GM10266 (cell line): ENCODE measurements around the gene CFAP91.

Source experiments
- DNase-seq: peaks from one replicate; pipeline ENCODE4 v3.0.0; 2012; ENCODE audit errors: extremely low spot score
- TF ChIP-seq, protein P1 (sequence below): IDR thresholded peaks from 2 replicates; pipeline ENCODE4 v1.5.1; 2012; ENCODE audit warnings: mild to moderate bottlenecking, low read depth; ENCODE audit not compliant: control insufficient read depth, insufficient read depth; ENCODE audit errors: missing control alignments

The CFAP91 gene

DNA sequence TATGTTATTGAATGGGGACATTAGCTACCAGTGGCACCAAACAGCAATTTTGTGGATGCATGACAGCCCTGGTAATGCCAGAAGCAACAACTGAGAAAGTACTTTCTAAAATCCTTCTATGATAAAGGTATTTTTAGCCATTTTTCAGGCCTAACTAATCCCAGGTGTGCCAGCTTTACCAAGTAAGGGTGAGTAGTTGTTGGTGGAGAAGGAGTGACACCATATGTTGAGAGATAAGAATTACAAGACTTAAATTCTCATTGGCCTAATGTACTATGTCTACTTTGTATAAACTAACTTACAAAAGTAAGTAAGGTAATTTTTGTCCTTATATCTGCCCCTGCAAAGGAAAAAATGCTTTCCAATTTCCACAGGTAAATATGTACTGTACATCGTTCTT is 21.5 kb upstream of the CFAP91 start:
- TF ChIP-seq, protein P1, sequence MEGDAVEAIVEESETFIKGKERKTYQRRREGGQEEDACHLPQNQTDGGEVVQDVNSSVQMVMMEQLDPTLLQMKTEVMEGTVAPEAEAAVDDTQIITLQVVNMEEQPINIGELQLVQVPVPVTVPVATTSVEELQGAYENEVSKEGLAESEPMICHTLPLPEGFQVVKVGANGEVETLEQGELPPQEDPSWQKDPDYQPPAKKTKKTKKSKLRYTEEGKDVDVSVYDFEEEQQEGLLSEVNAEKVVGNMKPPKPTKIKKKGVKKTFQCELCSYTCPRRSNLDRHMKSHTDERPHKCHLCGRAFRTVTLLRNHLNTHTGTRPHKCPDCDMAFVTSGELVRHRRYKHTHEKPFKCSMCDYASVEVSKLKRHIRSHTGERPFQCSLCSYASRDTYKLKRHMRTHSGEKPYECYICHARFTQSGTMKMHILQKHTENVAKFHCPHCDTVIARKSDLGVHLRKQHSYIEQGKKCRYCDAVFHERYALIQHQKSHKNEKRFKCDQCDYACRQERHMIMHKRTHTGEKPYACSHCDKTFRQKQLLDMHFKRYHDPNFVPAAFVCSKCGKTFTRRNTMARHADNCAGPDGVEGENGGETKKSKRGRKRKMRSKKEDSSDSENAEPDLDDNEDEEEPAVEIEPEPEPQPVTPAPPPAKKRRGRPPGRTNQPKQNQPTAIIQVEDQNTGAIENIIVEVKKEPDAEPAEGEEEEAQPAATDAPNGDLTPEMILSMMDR, result peak; percentile 52
- DNase-seq, result peak; percentile 48

DNA sequence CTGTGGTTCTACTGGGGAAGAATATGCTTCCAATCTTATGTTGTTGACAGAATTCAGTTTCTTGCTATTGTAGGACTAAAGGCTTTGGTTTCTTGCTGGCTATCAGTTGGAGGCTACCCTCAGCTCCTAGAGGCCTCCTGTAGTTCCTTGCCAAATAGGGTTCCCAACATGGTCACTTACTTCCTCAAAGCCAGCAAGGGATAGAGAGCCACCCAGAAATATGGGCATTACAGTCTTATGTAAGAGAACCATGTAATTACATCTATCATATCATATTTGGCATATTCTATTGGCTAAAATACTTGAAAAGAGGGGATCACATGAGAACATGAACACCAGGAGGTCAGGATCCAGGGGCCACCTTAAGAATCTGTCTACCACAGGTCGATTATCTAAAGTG is 19.4 kb upstream of the CFAP91 start:
- TF ChIP-seq, protein P1, result no peak
- no peak for DNase-seq

DNA sequence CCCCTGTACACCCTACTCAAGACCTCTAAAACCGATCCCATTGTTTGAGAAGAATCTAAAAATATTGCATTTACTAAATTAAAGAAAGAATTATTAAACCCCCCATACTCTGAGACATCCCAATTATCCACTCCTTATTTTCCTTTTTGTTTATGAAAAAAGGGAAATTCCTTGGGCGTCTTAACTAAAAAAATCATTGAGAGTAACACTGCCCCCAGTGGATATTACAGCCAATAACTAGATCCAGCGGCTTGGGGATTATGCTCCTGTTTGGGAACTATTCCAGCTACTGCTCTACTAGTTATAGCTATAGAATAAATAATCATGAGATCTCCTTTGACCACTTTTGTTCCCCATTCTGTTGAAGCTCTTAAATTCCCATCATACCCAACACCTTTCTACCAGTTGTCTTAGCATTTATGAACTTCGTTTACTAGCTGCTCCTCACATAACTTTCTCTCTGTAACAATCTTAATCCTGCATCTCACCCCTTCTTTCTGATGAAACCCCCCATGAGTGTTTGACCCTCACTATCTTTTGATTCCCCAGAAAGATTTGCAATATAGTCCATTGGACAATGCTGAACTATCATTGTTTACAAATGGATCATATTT is 12.7 kb upstream of the CFAP91 start:
- TF ChIP-seq, protein P1, result peak; percentile 21

DNA sequence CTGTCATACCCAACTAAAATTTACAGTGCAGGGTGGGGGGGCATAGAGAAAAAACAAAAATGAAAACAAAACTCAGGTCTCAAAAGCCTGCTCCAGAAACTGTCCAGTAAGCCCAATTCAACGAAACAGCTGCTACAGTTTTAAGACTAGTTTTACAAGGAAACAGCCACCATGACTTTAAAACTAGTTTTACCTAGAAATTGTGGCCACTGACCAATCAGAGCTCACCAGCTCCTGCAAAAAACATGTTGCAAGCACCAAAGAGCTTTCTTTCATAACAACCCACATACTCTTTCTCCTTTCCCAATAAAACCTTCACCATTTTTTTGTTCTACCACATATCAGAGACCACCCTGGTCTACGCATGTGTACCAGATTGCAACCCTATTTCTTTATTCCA is 7.3 kb upstream of the CFAP91 start:
- DNase-seq, result no peak
- TF ChIP-seq, protein P1, result no peak

More for the DNA sequence above, 12.7 kb upstream of the CFAP91 start:
- no peak for DNase-seq

DNA sequence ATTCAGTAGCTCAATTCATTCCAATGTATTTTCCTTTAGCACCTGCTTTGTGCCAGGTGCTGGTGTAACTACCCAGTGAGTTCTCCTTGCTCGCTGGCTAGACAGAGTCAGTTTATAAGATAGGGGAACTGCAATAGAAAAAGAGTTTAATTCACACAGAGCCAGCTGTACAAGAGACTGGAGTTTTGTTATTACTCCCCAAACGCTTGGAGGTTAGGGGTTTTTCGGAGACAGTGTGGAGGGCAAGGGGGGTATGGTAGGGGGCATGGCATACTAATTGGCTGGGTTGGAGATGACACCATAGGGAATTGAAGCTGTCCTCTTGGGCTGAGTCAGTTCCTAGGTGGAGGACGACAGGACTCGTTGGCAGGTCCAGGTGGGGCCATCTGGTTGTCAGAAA is 5.4 kb upstream of the CFAP91 start:
- TF ChIP-seq, protein P1, result no peak

DNA sequence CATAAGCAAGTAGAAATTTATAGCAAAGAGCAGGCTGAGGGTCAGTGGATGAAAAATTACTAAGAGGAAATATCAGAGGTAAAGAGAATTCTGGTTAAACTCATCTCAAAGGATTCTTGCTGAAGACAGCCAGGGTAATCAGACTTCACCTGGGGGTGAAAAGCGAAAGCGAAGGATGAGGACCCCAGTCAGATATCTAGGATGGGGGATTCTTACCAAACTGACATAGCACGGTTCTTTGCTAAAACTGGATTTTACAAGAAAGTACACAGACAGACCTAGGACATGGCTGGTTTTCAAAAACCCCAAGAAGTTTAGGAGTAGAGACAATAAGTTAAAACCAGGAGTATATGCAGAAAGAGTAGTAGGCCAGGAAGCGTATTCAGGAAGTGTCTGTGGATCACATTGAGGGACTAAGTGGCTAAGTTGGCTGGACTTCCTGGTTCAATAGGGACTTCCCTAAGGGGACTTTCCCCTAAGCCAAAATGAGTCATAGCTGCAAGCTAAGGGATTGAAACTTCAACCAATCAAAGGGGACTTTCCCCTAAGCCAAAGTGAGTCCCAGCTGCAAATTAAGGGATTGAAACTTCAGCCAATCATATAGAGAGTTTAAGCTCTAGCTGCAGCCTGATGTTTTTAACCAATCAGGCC is 2.4 kb upstream of the CFAP91 start:
- peak; percentile 45 for DNase-seq
- TF ChIP-seq, protein P1, result no peak

More for the DNA sequence above, 5.4 kb upstream of the CFAP91 start:
- DNase-seq, result peak; percentile 8
